H1 (cell line): ENCODE results near the gene CGB7.

Source experiments
- CBX5 ChIP-seq: fragments of 300-800, 300-1000 bp; sonication (generic); IDR thresholded peaks from 2 replicates; pipeline ENCODE4 v1.7.1; 2016; ENCODE audit warnings: antibody characterized with exemption, low read length, low read depth
- CEBPB ChIP-seq: IDR thresholded peaks from 2 replicates; pipeline ENCODE4 v1.6.1; 2012; ENCODE audit warnings: low read depth, low read length
- EZH2 ChIP-seq: fragments of 200-600 bp; sonication (generic); IDR thresholded peaks from 2 replicates; pipeline ENCODE4 v1.7.1; 2012; ENCODE audit warnings: low read depth, mild to moderate bottlenecking, moderate library complexity, low read length, inconsistent platforms; ENCODE audit not compliant: severe bottlenecking
- POLR2A ChIP-seq, 2 experiments: IDR thresholded peaks; 1 replicate in 1 of 2; 2 replicates in 1 of 2; pipeline ENCODE4 v1.6.1; 2011; ENCODE audit warnings: low read depth in 2 of 2, low read length in 2 of 2, mild to moderate bottlenecking in 2 of 2; ENCODE audit errors: control extremely low read depth in 1 of 2
- POLR2AphosphoS5 ChIP-seq: IDR thresholded peaks from 2 replicates; pipeline ENCODE4 v1.6.1; 2011; ENCODE audit warnings: low read depth, low read length
- RAD21 ChIP-seq, 2 experiments: IDR thresholded peaks in 1 of 2; conservative IDR thresholded peaks in 1 of 2; 2 replicates each; pipeline ENCODE4 v1.6.1; 2011; ENCODE audit warnings: low read depth in 2 of 2, low read length in 2 of 2, improper control_type of control experiment in 1 of 2, inconsistent platforms in 1 of 2, mild to moderate bottlenecking in 1 of 2, moderate library complexity in 1 of 2
- TAF1 ChIP-seq: IDR thresholded peaks from 2 replicates; pipeline ENCODE4 v1.6.1; 2011; ENCODE audit warnings: mild to moderate bottlenecking, low read depth, low read length
- TF ChIP-seq, protein P1 (sequence below), 3 experiments: IDR thresholded peaks; 1 replicate in 2 of 3; 2 replicates in 1 of 3; pipeline versions ENCODE4 v1.5.1 to v1.6.1; 2011; ENCODE audit warnings: low read length in 3 of 3, mild to moderate bottlenecking in 3 of 3, inconsistent platforms in 2 of 3, low read depth in 1 of 3, moderate library complexity in 1 of 3; ENCODE audit not compliant: insufficient read depth in 1 of 3; ENCODE audit errors: control extremely low read depth in 1 of 3

DNA sequence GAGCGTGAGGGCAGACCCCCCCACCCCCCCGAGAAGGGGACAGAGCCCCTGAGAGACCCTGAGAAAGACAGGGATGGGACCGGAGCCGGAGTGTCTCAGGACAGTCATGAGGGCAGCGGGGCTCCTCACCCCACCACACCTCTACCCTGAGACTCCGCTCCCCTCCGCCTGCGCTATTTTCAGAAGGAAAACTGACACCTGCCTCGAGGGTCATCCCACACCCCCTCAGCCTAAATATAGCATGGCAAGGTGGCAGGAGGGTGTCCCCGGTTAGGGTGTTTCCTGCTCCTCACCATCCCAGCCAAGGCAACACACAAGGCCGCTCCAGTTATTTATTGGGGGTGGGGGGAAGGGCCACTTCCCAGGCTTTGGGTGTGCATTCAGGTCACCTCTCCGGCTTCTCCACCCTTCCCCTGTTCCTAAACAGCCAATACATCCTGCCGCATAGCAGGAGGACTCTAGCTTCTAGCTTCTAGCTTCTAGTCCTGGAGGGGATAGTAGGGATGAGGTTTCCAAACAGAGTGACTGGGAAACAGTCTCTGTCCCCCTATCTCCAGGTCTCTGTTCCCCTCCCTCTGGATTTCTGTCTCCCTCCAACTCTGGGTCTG, 8.5 kb upstream of the CGB7 start:
- TF ChIP-seq CBX5 (no peak), RAD21 (IDR thresholded peaks at IDR 0.05 in 1 of 2, conservative IDR thresholded peaks at IDR 0.05 in 1 of 2; ENCODE audit: low read depth in 2 of 2, low read length in 2 of 2) (no peak), POLR2A (IDR thresholded peaks at IDR 0.05; ENCODE audit: control extremely low read depth in 1 of 2, low read depth in 2 of 2, low read length in 2 of 2) (no peak), POLR2AphosphoS5 (no peak), EZH2 (no peak), TAF1 (no peak), CEBPB (no peak)
- TF ChIP-seq, protein P1, sequence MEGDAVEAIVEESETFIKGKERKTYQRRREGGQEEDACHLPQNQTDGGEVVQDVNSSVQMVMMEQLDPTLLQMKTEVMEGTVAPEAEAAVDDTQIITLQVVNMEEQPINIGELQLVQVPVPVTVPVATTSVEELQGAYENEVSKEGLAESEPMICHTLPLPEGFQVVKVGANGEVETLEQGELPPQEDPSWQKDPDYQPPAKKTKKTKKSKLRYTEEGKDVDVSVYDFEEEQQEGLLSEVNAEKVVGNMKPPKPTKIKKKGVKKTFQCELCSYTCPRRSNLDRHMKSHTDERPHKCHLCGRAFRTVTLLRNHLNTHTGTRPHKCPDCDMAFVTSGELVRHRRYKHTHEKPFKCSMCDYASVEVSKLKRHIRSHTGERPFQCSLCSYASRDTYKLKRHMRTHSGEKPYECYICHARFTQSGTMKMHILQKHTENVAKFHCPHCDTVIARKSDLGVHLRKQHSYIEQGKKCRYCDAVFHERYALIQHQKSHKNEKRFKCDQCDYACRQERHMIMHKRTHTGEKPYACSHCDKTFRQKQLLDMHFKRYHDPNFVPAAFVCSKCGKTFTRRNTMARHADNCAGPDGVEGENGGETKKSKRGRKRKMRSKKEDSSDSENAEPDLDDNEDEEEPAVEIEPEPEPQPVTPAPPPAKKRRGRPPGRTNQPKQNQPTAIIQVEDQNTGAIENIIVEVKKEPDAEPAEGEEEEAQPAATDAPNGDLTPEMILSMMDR (IDR thresholded peaks at IDR 0.05; ENCODE audit: control extremely low read depth in 1 of 3, insufficient read depth in 1 of 3, low read depth in 1 of 3, low read length in 3 of 3), result no peak
